Skeletal muscle tissue (tissue), 4 donors: ENCODE data around the gene DEPDC1. TPM values are rescaled to one million over a fixed set of nuclear protein-coding genes. Genes with fewer than 3 reads are reported as not detected.

Experiments used
- H3K27ac ChIP-seq: one replicate; pipeline ENCODE4 v1.7.0; 2013; ENCODE audit warnings: mild to moderate bottlenecking, low read depth, low read length, inconsistent platforms
- H3K27me3 ChIP-seq, 3 donors: one replicate each; pipeline ENCODE4 v1.7.0; 2013; ENCODE audit warnings: low read length in 3 of 3; ENCODE audit not compliant: control insufficient read depth in 3 of 3, insufficient read depth in 3 of 3
- H3K36me3 ChIP-seq, 3 donors: one replicate each; pipeline ENCODE4 v1.7.0; 2013; ENCODE audit warnings: low read length in 3 of 3; ENCODE audit not compliant: control insufficient read depth in 3 of 3, insufficient read depth in 3 of 3
- H3K4me1 ChIP-seq, 3 donors: one replicate each; pipeline ENCODE4 v1.7.0; 2013; ENCODE audit warnings: low read length in 3 of 3, mild to moderate bottlenecking in 3 of 3; ENCODE audit not compliant: control insufficient read depth in 3 of 3, insufficient read depth in 3 of 3
- H3K4me3 ChIP-seq, 3 donors: one replicate each; pipeline ENCODE4 v1.7.0; 2013; ENCODE audit warnings: low read length in 3 of 3
- H3K9ac ChIP-seq, 3 donors: one replicate each; pipeline ENCODE4 v1.7.0; 2013; ENCODE audit warnings: low read length in 3 of 3, mild to moderate bottlenecking in 3 of 3, moderate library complexity in 2 of 3, low read depth in 1 of 3
- H3K9me3 ChIP-seq, 3 donors: one replicate each; pipeline ENCODE4 v1.7.0; 2013; ENCODE audit warnings: low read length in 3 of 3; ENCODE audit not compliant: control insufficient read depth in 3 of 3
- total RNA-seq: library from RNA; depleted of rRNA; stranded (reverse); fragments of >200 nt; gene quantifications from one replicate; pipeline ENCODE4 v1.2.3, GENCODE V29; 2014
- donor health status: Osteomylitis.

The DEPDC1 gene
- total RNA-seq, 1 donor from 2014 or later = 3.1 TPM

GRCh38 chr1:68456202-68456601, 40.7 kb downstream of the DEPDC1 start:
- Histone ChIP-seq H3K27ac (no peak overlapping the region), H3K36me3 (no peaks in the 10 kb centered on the region), H3K4me3 (no peak overlapping the region), H3K9ac (no peak overlapping the region), H3K9me3 (no peaks in the 10 kb centered on the region), H3K27me3 (no peaks in the 10 kb centered on the region), H3K4me1 (no peaks in the 10 kb centered on the region)

GRCh38 chr1:68454534-68454933, 42.3 kb downstream of the DEPDC1 start:
- H3K27me3 ChIP-seq = no peaks in the 10 kb centered on the region
- H3K9ac ChIP-seq = no peak overlapping the region
- H3K4me1 ChIP-seq = no peaks in the 10 kb centered on the region
- no peaks in the 10 kb centered on the region for H3K9me3 ChIP-seq
- no peak overlapping the region for H3K27ac ChIP-seq
- H3K36me3 ChIP-seq = no peaks in the 10 kb centered on the region
- H3K4me3 ChIP-seq = no peak overlapping the region

- Histone ChIP-seq H3K27me3 (no peaks in the 10 kb centered on the region), H3K27ac (no peak overlapping the region), H3K4me1 (no peaks in the 10 kb centered on the region), H3K9ac (no peak overlapping the region), H3K4me3 (no peak overlapping the region), H3K9me3 (no peaks in the 10 kb centered on the region), H3K36me3 (no peaks in the 10 kb centered on the region)
Measured at GRCh38 chr1:68453060-68453670, 43.7 kb downstream of the DEPDC1 start.

- H3K27ac ChIP-seq = no peak within 1 kb of the TSS
- no peaks in the 10 kb centered on the region for H3K9me3 ChIP-seq
- no peak within 1 kb of the TSS for H3K4me3 ChIP-seq
- no peaks in the 10 kb centered on the region for H3K36me3 ChIP-seq
- no peak within 1 kb of the TSS for H3K9ac ChIP-seq
- no peaks in the 10 kb centered on the region for H3K4me1 ChIP-seq
- peaks cover 0 to under 1% (median 0%) of the 10 kb centered on the region in 3 donors for H3K27me3 ChIP-seq
Measured at GRCh38 chr1:68449901-68450300, 47.0 kb downstream of the DEPDC1 start, which contains the start of gene RPE65. Gene RPE65, minus strand, starts transcription at chr1:68449954. Its CDS starts 49 bp downstream, at chr1:68449905.

GRCh38 chr1:68448365-68448764, 48.5 kb downstream of the DEPDC1 start:
- no peak overlapping the region for H3K9ac ChIP-seq
- no peak overlapping the region for H3K27ac ChIP-seq
- no peaks in the 10 kb centered on the region for H3K9me3 ChIP-seq
- H3K27me3 ChIP-seq = peaks cover 0 to 3% (median 0%) of the 10 kb centered on the region in 3 donors
- no peaks in the 10 kb centered on the region for H3K4me1 ChIP-seq
- H3K36me3 ChIP-seq = no peaks in the 10 kb centered on the region
- no peak overlapping the region for H3K4me3 ChIP-seq

GRCh38 chr1:68445709-68446108, 51.2 kb downstream of the DEPDC1 start:
- H3K4me3 ChIP-seq = no peak overlapping the region
- H3K27me3 ChIP-seq = peaks cover 0 to 3% (median 0%) of the 10 kb centered on the region in 3 donors
- no peaks in the 10 kb centered on the region for H3K9me3 ChIP-seq
- H3K9ac ChIP-seq = no peak overlapping the region
- no peak overlapping the region for H3K27ac ChIP-seq
- H3K36me3 ChIP-seq = no peaks in the 10 kb centered on the region
- no peaks in the 10 kb centered on the region for H3K4me1 ChIP-seq

GRCh38 chr1:68442822-68443556, 53.9 kb downstream of the DEPDC1 start:
- Histone ChIP-seq H3K36me3 (no peaks in the 10 kb centered on the region), H3K4me1 (no peaks in the 10 kb centered on the region), H3K4me3 (no peak overlapping the region), H3K27ac (no peak overlapping the region), H3K9me3 (no peaks in the 10 kb centered on the region), H3K27me3 (peaks cover 0 to 3% (median 0%) of the 10 kb centered on the region in 3 donors), H3K9ac (no peak overlapping the region)

- H3K9ac ChIP-seq = no peak overlapping the region
- H3K36me3 ChIP-seq = no peaks in the 10 kb centered on the region
- no peaks in the 10 kb centered on the region for H3K4me1 ChIP-seq
Measured at GRCh38 chr1:68442006-68442405, 54.9 kb downstream of the DEPDC1 start.

GRCh38 chr1:68438310-68438709, 58.6 kb downstream of the DEPDC1 start:
- H3K9me3 ChIP-seq = no peaks in the 10 kb centered on the region
- H3K9ac ChIP-seq = no peak overlapping the region
- no peaks in the 10 kb centered on the region for H3K27me3 ChIP-seq
- no peaks in the 10 kb centered on the region for H3K4me1 ChIP-seq
- no peak overlapping the region for H3K4me3 ChIP-seq
- no peak overlapping the region for H3K27ac ChIP-seq
- H3K36me3 ChIP-seq = no peaks in the 10 kb centered on the region

More at GRCh38 chr1:68442006-68442405, 54.9 kb downstream of the DEPDC1 start:
- Histone ChIP-seq H3K9me3 (no peaks in the 10 kb centered on the region), H3K27me3 (peaks cover 0 to 3% (median 0%) of the 10 kb centered on the region in 3 donors), H3K27ac (no peak overlapping the region), H3K4me3 (no peak overlapping the region)

- Histone ChIP-seq H3K4me3 (no peak overlapping the region), H3K9ac (no peak overlapping the region), H3K4me1 (no peaks in the 10 kb centered on the region), H3K27ac (no peak overlapping the region), H3K36me3 (no peaks in the 10 kb centered on the region), H3K9me3 (no peaks in the 10 kb centered on the region), H3K27me3 (peaks cover 0 to 4% (median 0%) of the 10 kb centered on the region in 3 donors)
Measured at GRCh38 chr1:68433395-68433794, 63.5 kb downstream of the DEPDC1 start.
